ENCODE results near the gene IKBKG.
A peak's percentile ranks its signal among the peaks of the same experiment; 100 is the strongest.
"Not testable (repeated sequence)": the region's sequence is repeated elsewhere in the genome, so short reads cannot be mapped to it uniquely, and the experiment has no call there.

IKBKG gene

DNA sequence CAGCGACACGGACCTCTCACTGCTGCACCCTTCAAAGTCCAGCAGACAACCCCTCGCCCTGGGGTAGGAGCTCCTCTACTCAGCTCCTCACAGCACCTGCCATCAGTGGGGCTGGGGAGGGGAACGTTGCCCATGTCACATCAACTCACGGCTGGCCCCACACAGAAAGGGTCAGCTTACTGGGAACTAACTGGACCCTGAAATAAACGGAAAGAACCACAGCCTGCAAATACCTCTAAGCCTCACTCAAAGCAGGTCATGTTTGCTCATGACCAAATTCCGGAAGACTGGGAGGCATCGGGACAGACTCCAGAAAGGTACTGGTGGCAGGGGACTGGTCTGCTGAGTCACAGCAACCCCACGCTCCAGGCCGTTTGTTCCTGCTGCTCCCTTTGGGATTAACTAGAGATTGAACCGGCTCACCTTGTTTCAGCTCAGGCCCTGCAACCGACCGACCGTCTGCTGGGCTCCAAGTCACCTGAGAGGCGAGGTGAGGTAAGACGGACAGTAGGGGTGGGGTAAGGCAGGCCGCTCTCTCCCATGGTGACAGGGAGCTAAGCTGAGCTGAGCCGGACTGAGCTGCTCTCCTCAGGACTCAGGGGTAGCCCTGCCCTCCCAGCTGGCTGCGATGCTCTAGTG lies 6.4 kb upstream of the IKBKG start:
- Histone ChIP-seq H3K4me1 (peaks cover 45% of the 10 kb centered on the region), H3K4me3 (no peak overlapping the region), H3K27ac (no peak overlapping the region), H3K9ac (no peak overlapping the region), H4K20me1 (peaks cover 62% of the 10 kb centered on the region; the same call in 1 of the 2 replicates), H3K9me3 (peaks cover 5% of the 10 kb centered on the region; the same call in 1 of the 2 replicates), H3K27me3 (peaks cover 77% of the 10 kb centered on the region), H3K36me3 (peaks cover 20% of the 10 kb centered on the region; the same call in 1 of the 2 replicates), H3K4me2 (no peak overlapping the region)
- no peak for TF ChIP-seq Cebpa-rat (IDR thresholded peaks at IDR 0.05)

DNA sequence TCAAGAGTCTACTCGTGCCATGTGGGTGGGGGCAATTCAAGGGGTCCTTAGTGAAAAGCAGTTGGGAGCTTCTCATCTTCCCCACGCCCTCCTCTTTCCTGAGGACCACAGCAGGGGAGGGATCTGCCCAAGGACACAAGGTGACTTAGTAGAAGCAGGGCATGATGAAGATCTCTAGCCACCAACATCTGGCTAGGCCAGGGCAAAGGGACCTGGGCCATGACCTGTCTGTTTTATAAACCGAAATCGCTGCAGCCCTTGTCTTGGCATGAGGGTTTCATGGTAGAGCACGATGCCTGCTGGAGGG lies 5.9 kb upstream of the IKBKG start:
- H3K27ac ChIP-seq, result no peak overlapping the region
- TF ChIP-seq Cebpa-rat (IDR thresholded peaks at IDR 0.05), result no peak
- H3K4me1 ChIP-seq, result peaks cover 47% of the 10 kb centered on the region
- H3K4me3 ChIP-seq, result no peak overlapping the region
- peaks cover 20% of the 10 kb centered on the region; the same call in 1 of the 2 replicates for H3K36me3 ChIP-seq
- no peak overlapping the region for H3K9ac ChIP-seq
- H3K27me3 ChIP-seq, result peaks cover 72% of the 10 kb centered on the region
- H3K9me3 ChIP-seq, result peaks cover 8% of the 10 kb centered on the region
- H3K4me2 ChIP-seq, result peak overlapping the region; percentile 76
- peaks cover 60% of the 10 kb centered on the region; the same call in 1 of the 2 replicates for H4K20me1 ChIP-seq

DNA sequence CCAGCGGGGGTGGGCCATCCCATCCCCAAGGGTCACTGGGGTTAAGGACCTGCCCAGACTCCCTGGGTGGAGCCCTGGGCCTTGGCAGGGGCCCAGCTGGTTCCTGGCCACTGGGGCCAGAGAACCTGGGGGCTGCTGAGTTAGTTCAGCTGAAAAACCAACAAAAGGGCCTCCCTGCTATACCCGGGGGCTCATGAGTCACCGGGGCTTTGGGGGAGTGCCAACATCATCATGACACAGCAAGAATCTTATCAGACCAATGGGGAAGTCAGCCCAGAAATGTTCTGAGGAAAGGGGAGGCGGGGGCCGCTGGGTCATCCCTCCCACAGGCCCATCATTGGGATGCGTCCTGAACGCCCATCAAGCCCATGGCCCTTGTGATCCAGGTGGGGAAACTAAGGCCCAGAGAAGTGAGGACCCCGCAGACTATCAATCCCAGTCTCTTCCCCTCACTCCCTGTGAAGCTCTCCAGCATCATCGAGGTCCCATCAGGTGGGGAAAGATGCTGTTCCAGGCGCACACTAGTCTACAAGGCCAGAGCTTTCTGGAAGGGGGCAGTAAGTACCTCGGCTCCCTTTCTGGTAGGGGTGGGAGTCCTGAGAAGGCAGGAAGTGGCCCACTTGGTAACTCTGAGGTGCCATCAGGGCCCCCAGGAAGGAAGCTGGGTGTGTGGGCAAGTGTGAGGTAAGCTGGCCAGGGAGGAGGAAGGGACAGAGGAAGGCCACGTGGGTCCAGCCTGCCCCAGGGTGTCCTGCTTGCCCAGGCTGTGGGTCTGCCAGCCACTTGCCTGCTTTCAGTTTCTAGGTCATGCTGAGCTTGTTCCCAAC lies 5.3 kb upstream of the IKBKG start:
- Histone ChIP-seq H4K20me1 (peaks cover 56% of the 10 kb centered on the region; the same call in 1 of the 2 replicates), H3K9ac (peak overlapping the region; percentile 39), H3K36me3 (peaks cover 20% of the 10 kb centered on the region; the same call in 1 of the 2 replicates), H3K27me3 (peaks cover 67% of the 10 kb centered on the region), H3K9me3 (peaks cover 14% of the 10 kb centered on the region), H3K4me1 (peaks cover 47% of the 10 kb centered on the region), H3K27ac (peak overlapping the region; percentile 69), H3K4me3 (peak overlapping the region; percentile 41), H3K4me2 (peak overlapping the region; percentile 76)
- TF ChIP-seq Cebpa-rat (IDR thresholded peaks at IDR 0.05), result no peak

DNA sequence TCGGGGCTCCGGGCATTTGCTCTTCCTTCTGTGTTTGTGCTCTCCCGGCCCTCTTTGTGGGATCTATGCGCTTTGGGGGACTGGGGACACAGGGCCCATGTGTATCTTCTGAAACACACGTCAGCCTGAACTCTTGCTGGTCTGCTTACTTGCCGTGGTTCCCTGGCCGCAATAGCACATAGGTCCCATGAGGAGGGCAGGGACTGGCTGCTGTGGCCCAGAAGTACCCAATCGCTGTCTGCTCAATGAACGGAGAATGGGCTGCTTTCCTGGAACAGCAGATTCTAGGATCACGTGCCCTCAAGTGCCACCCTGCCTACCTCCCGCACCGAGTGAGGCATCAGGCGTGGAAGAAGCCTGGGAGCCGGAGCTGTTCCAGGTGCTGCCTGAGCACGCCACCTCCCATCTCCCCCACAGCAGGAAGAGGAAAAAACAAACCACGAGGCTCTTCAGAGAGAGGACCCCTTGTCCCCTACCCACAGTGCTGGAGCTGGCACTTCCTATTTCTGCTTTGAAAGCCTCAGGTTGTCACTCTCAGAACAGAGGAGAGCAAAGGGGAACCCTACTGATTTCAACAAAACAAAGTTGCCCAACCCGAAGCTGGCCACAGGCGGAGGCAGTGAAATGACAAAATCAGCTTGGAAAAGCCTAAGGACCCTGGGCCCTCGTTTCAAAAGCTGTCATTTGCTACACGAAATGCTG lies 4.5 kb upstream of the IKBKG start:
- peak overlapping the region; percentile 39 for H3K9ac ChIP-seq
- peak overlapping the region; percentile 41 for H3K4me3 ChIP-seq
- peaks cover 21% of the 10 kb centered on the region for H3K9me3 ChIP-seq
- H3K27me3 ChIP-seq, result peaks cover 60% of the 10 kb centered on the region
- H4K20me1 ChIP-seq, result peaks cover 52% of the 10 kb centered on the region
- H3K4me1 ChIP-seq, result peaks cover 47% of the 10 kb centered on the region
- peak; percentile 9; the same call in 1 of the 2 replicates for TF ChIP-seq Cebpa-rat (IDR thresholded peaks at IDR 0.05)
- peak overlapping the region; percentile 76 for H3K4me2 ChIP-seq
- peak overlapping the region; percentile 69 for H3K27ac ChIP-seq
- peaks cover 20% of the 10 kb centered on the region; the same call in 1 of the 2 replicates for H3K36me3 ChIP-seq

DNA sequence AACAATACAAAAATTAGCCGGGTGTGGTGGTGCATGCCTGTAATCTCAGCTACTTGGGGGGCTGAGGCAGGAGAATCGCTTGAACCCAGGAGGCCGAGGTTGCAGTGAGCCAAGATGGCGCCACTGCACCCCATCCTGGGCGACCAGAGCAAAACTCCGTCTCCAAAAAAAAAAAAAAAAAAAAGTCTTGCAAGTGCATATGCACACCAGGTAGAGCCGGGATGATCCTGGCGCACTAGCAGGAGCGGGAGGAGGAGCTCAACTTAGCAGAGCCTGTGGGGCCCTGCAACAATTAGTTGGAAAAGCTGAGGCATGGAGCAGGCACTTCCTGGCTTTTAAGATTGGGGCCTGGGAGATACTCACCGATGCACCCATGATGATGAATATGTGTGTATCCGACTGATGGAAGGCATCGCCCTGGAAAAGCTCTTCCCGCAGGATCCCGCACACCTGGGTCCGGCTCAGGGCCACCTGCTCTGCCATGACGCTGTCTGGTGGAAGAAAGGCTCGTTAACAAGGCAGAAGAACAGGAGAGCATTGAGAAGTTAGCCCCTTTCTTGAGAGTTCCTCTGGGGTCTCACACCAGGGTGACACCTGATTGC lies 1.6 kb upstream of the IKBKG start:
- Histone ChIP-seq H3K4me3 (peak overlapping the region; percentile 79), H3K36me3 (peaks cover 19% of the 10 kb centered on the region; the same call in 1 of the 2 replicates), H3K27me3 (peaks cover 48% of the 10 kb centered on the region), H3K9ac (peak overlapping the region; percentile 85), H3K27ac (no peak overlapping the region), H4K20me1 (peaks cover 59% of the 10 kb centered on the region), H3K4me2 (peak overlapping the region; percentile 84), H3K9me3 (peaks cover 23% of the 10 kb centered on the region), H3K4me1 (peaks cover 63% of the 10 kb centered on the region)
- TF ChIP-seq Cebpa-rat (IDR thresholded peaks at IDR 0.05), result no peak

DNA sequence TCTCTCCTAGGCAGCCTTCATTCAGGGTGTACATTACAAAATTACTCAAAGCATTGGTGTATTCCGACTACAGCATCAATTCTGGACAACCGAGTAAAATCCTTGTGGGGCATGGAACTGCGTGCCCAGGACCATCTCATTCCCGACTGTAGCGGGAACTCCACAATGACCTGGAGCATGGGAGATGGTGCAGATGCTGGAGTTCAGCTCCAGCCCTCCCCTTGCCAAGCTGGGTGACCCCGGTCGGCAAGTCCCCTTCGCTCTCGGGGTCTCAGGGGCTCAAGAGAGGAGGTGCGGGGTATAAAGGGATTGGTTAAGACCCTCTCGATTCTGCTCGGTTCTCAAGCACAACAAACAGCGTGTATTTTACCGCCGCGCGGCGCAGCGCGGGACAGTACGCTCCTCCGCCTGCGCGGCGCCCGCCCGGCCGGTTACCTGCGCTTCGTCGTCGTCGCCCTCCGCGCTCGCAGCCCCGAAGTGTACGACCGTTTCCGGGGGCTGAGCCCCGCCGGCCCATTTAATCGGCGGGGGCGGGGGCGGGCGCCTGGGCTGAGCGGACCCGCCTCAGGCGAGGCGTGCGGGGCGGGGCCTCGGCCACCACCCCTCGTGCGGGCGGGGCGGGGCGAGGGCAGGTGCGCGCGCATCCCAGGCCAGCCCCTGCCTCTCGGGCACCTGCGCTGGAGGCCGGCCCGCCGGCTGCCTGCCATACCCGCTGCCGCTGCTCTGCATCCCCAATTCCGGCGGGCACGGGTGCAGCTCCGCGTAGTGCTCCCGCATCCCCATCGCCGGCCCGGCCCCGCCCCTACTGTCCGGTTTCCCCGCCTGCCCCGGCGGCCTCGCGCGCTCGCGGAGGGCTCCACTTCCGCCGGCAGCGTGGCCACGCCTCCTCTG lies 821 bp upstream of the IKBKG start, which contains the start of gene G6PD:
Gene G6PD (minus strand): TSS at position 493 of the 891 bp plus-strand sequence. CDS start 691 bp downstream, outside the sequence.
- TF ChIP-seq Cebpa-rat (IDR thresholded peaks at IDR 0.05), result no peak
- Histone ChIP-seq H3K27me3 (peaks cover 49% of the 10 kb centered on the region), H3K9ac (peak within 1 kb of the TSS; percentile 85), H3K9me3 (peaks cover 23% of the 10 kb centered on the region), H3K4me1 (peaks cover 62% of the 10 kb centered on the region), H3K36me3 (peaks cover 14% of the 10 kb centered on the region; the same call in 1 of the 2 replicates), H3K27ac (peak within 1 kb of the TSS; percentile 86), H4K20me1 (peaks cover 59% of the 10 kb centered on the region), H3K4me2 (peak within 1 kb of the TSS; percentile 84), H3K4me3 (peak within 1 kb of the TSS; percentile 79)

DNA sequence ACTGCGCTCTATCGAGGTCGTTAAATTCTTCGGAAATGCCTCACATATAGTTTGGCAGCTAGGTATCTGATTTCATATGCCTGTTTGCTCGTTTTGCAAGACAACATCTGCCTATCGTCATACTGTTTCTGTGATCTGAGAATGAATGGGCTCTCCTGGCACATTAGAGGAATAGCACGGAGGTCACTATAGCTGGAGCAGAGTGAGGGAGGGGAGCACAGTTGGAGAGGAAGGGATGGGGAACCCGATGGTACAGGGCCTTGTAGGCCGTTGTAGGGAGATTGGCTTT lies 552 bp downstream of the IKBKG start:
- Histone ChIP-seq H3K36me3 (peaks cover 21% of the 10 kb centered on the region), H3K4me1 (peaks cover 49% of the 10 kb centered on the region), H3K4me3 (peak overlapping the region; percentile 79), H3K9me3 (peaks cover 23% of the 10 kb centered on the region), H3K27ac (peak overlapping the region; percentile 86), H3K9ac (peak overlapping the region; percentile 85), H4K20me1 (peaks cover 53% of the 10 kb centered on the region), H3K27me3 (peaks cover 42% of the 10 kb centered on the region), H3K4me2 (peak overlapping the region; percentile 75)
- no peak for TF ChIP-seq Cebpa-rat (IDR thresholded peaks at IDR 0.05)

DNA sequence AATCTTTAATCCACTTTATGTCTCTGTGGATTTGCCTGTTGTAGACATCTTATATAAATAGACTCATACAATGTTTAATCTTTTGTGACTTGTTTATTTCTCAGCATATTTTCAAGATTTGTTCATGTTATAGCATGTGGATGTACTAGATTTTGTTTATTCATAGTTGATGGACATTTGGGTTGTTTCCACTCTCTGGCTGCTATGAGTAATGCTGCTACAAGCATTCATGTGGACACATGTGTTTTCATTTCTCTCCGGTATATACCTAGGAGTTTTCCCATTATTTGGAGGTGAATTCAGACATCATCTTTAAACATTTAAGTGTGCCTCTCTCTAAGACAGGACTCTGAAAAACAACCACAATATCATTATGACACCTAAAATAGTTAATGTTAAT lies 2.3 kb downstream of the IKBKG start:
- H3K9ac ChIP-seq, result no peak overlapping the region
- H3K27ac ChIP-seq, result no peak overlapping the region
- peaks cover 31% of the 10 kb centered on the region for H3K4me1 ChIP-seq
- H4K20me1 ChIP-seq, result peaks cover 57% of the 10 kb centered on the region
- no peak overlapping the region for H3K4me3 ChIP-seq
- peaks cover 48% of the 10 kb centered on the region for H3K27me3 ChIP-seq
- H3K9me3 ChIP-seq, result peaks cover 23% of the 10 kb centered on the region
- no peak for TF ChIP-seq Cebpa-rat (IDR thresholded peaks at IDR 0.05)
- H3K4me2 ChIP-seq, result no peak overlapping the region
- H3K36me3 ChIP-seq, result peaks cover 35% of the 10 kb centered on the region

DNA sequence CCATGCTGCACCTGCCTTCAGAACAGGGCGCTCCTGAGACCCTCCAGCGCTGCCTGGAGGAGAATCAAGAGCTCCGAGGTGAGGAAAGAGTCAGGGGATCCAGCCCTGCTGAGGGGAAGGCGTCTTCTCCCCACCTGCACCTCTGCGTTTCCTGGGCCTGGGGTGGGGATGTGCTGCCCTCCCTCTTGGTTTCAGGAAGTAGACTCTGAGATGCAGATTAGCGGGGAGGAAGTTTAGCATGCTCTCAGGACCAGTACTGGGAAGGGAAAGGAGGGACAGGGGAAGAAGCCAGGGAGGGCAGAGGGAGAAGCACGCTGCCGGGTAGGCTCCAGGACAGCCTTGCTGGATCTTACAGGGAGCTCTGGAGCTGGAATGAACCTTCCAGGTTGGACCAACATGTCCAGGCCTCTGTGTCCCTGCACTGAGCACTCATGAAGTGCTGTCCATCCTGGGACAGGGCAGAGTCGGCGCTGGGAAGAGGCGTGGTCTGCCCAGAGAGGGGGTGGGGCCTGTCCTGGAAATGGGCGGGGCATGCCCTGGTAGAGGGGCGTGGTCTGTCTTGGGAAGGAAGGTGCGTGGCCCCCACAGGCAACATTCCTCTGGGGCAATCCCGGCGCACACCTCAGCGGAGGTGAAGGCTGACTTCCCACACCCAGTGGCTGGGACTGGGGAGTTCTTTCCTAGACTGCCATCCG lies 4.8 kb downstream of the IKBKG start:
- Histone ChIP-seq H3K27me3 (peaks cover 55% of the 10 kb centered on the region), H4K20me1 (peaks cover 57% of the 10 kb centered on the region), H3K4me1 (peaks cover 16% of the 10 kb centered on the region), H3K36me3 (peaks cover 43% of the 10 kb centered on the region)
- not testable (repeated sequence) for H3K9ac ChIP-seq, H3K4me3 ChIP-seq, H3K27ac ChIP-seq, H3K4me2 ChIP-seq, H3K9me3 ChIP-seq

DNA sequence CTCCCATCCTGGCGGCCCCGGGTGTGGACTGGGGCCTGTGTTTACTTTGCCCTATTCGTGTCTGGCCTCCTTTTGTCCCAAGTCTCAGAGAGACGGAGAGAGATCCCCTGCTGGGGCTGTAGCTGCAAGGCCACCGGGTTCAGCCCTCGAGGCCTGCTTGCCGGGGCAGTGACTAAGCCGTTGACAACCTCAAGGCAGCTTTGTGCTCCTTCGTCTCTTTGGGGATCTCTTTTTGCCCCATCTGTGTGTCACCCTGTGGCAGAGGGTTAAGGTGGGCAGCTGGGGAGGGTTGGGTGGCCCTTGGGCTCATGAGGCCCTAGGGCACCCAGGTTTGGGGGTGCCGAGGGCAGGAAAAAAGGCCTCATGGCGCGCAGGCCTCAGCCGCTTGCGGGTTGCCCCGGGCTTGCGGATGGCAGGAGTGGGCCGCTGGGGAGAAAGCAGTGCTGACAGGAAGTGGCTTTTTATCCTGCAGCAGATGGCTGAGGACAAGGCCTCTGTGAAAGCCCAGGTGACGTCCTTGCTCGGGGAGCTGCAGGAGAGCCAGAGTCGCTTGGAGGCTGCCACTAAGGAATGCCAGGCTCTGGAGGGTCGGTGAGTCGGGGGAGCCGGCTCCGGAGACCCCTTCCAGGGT lies 10.8 kb downstream of the IKBKG start:
- not testable (repeated sequence) for H3K4me1 ChIP-seq

DNA sequence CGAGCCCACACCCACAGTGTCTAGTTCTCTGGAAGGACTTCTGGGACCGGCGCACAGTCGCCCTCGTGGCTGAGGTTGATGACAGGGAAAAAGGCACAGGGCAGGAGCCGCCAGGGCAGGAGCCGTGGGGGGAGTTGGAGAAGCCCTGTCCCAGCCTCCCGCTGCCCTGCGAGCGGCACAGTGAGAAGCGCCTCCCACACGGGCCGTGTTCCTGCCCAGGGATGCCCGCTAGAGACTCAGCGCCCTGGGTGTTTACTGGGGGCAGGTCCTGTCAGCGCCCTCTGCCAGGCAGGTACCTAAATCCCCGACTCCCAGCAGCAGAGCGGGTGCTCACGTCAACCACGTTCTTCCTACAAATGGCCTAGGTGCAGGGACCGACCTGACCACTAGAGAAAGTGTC lies 11.5 kb downstream of the IKBKG start:
- not testable (repeated sequence) for H4K20me1 ChIP-seq

More for the DNA sequence above, 10.8 kb downstream of the IKBKG start:
- peaks cover 25% of the 10 kb centered on the region for H3K36me3 ChIP-seq
- H3K4me2 ChIP-seq, H3K4me3 ChIP-seq, H4K20me1 ChIP-seq, H3K9ac ChIP-seq, H3K27ac ChIP-seq, H3K9me3 ChIP-seq: not testable (repeated sequence)
- H3K27me3 ChIP-seq, result peaks cover 23% of the 10 kb centered on the region

More for the DNA sequence above, 11.5 kb downstream of the IKBKG start:
- H3K9me3 ChIP-seq, H3K4me2 ChIP-seq, H3K4me1 ChIP-seq, H3K9ac ChIP-seq, H3K27ac ChIP-seq, H3K4me3 ChIP-seq: not testable (repeated sequence)
- Histone ChIP-seq H3K27me3 (peaks cover 16% of the 10 kb centered on the region; the same call in 1 of the 2 replicates), H3K36me3 (peaks cover 18% of the 10 kb centered on the region)
